ENCODE data around the gene AQP7. TPM values are rescaled to one million over a fixed set of nuclear protein-coding genes. Genes with fewer than 3 reads are reported as not detected.

The AQP7 gene
- total and polyA plus RNA-seq, 4 donors = 4.8 to 22.3 (median 14.5) TPM

DNA sequence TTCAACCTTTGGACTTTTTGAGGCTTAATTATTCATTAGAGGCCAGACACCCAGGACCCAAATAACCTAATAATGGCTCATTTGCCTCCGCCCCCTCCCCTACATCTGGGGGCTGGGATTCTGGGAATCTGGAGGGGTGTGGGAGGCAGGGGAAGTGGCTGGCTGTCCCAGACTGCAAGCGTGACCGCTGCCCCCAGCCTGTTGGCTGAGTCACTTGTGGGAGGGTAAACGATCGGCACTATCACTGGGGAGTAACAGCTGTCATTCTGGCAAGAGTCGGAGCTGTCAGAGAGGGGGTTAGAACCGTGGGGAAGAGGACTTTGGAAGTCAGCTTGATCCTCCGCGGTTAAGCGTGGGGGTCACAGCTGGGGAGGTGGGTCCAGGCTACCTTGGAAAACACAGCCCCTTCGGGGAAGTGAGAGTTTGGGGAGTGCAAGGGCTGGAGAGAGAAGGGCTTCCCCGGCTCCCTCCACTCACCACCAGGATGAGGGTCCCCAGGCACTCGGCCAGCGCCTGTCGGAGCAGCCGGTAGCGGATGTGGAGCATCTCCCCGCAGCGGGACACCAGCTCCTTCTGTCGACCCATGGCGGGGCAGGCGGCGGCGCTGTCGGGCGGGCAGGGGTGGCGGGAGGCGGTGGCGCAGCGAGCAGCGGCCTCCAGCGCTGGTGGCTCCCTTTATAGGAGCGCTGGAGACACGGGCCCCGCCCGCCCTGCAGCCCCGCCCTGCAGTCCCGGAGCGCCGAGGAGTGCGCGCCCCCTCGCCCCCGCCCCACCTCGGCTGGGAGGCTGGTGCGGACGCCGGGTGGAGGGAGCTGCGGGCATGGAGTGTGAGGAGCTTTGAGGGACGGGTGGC is 44.8 kb upstream of the AQP7 start, which contains the start of gene AQP3 (continued):
- TF ChIP-seq, protein P1, sequence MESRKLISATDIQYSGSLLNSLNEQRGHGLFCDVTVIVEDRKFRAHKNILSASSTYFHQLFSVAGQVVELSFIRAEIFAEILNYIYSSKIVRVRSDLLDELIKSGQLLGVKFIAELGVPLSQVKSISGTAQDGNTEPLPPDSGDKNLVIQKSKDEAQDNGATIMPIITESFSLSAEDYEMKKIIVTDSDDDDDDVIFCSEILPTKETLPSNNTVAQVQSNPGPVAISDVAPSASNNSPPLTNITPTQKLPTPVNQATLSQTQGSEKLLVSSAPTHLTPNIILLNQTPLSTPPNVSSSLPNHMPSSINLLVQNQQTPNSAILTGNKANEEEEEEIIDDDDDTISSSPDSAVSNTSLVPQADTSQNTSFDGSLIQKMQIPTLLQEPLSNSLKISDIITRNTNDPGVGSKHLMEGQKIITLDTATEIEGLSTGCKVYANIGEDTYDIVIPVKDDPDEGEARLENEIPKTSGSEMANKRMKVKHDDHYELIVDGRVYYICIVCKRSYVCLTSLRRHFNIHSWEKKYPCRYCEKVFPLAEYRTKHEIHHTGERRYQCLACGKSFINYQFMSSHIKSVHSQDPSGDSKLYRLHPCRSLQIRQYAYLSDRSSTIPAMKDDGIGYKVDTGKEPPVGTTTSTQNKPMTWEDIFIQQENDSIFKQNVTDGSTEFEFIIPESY (IDR thresholded peaks at IDR 0.05) = peak; percentile 94
- peak; percentile 28 to 51 for TF ChIP-seq RAD21 (IDR thresholded peaks at IDR 0.05)
- TF ChIP-seq HNF4G (IDR thresholded peaks at IDR 0.05) = peak; percentile 97
- TF ChIP-seq EGR1 (IDR thresholded peaks at IDR 0.05; ENCODE audit: low read depth in 2 of 2) = peak; percentile 94 to 95
- peak; percentile 97 to 98 for TF ChIP-seq HNF4A (conservative IDR thresholded peaks at IDR 0.05)
- peak; percentile 80 for TF ChIP-seq TAF1 (conservative IDR thresholded peaks at IDR 0.05)

DNA sequence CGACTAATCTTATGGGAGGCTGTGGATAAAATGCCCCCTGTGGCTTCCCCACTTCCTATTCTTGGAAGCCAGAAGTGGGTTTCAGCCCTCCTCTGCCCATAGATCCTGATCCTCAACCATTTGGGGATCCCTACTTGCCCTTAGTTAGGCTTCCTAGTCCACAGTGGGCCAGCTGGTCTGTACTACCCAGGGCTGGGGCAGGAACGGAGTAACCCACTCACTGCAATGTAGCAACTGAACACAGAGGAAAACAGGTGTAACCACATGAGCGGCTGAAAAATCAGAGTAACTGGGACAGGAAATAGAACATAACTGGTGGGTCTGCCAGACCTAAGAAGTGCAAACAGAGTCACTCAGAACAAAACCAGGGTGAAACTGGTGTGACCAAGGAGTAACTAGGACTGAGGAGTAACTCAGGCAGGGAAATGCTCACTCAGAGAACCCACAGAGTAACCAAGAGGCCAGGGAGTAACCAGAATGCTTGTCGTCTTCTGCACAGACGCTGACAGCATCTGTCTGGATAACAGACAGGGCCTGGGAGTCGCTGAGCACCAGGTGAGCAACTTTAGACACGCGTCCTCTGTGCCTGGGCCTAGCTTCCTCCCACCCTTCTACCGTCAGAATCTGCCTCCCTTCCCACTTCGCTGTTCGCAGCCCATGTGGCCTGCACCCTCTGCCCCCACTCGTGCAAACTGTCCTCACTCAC is 44.0 kb upstream of the AQP7 start:
- Histone ChIP-seq H3K4me1 (ENCODE audit: control insufficient read depth in 4 of 4, insufficient read depth in 4 of 4, low read length in 3 of 4) (peaks cover 12 to 44% (median 24%) of the 10 kb centered on the region in 4 donors), H3K36me3 (ENCODE audit: control insufficient read depth in 4 of 4, insufficient read depth in 3 of 4, low read depth in 1 of 4, low read length in 3 of 4) (peaks cover 9 to 18% (median 12%) of the 10 kb centered on the region in 4 donors), H3K4me3 (ENCODE audit: low read depth in 1 of 3, low read length in 3 of 3) (peak overlapping the region; percentile 61 to 74 (median 65)), H3K27ac (ENCODE audit: low read depth in 1 of 2, low read length in 2 of 2) (peak overlapping the region; percentile 95 to 96), H3K9me3 (ENCODE audit: control insufficient read depth in 4 of 4, low read length in 3 of 4) (no peaks in the 10 kb centered on the region), H3K27me3 (ENCODE audit: control insufficient read depth in 4 of 4, insufficient read depth in 4 of 4, low read length in 3 of 4) (no peaks in the 10 kb centered on the region), H3K9ac (ENCODE audit: low read depth in 1 of 2, low read length in 2 of 2) (peak overlapping the region; percentile 91 to 96)
- 19% methylated on average over 12 of the region's 12 CpGs for WGBS
- DNase-seq (ENCODE audit: low spot score) = no peak
- TF ChIP-seq RAD21 (IDR thresholded peaks at IDR 0.05) = no peak

GRCh38 chr9:33445389-33446239 is 43.2 kb upstream of the AQP7 start:
- no peak for TF ChIP-seq TAF1 (conservative IDR thresholded peaks at IDR 0.05)
- TF ChIP-seq HNF4G (IDR thresholded peaks at IDR 0.05) = no peak
- no peak for TF ChIP-seq RAD21 (IDR thresholded peaks at IDR 0.05)
- no peak for TF ChIP-seq YY1 (IDR thresholded peaks at IDR 0.05)
- peak; percentile 43 to 73 for TF ChIP-seq HNF4A (conservative IDR thresholded peaks at IDR 0.05)
- TF ChIP-seq NR2F2 (IDR thresholded peaks at IDR 0.05) = no peak
- TF ChIP-seq, protein P2, sequence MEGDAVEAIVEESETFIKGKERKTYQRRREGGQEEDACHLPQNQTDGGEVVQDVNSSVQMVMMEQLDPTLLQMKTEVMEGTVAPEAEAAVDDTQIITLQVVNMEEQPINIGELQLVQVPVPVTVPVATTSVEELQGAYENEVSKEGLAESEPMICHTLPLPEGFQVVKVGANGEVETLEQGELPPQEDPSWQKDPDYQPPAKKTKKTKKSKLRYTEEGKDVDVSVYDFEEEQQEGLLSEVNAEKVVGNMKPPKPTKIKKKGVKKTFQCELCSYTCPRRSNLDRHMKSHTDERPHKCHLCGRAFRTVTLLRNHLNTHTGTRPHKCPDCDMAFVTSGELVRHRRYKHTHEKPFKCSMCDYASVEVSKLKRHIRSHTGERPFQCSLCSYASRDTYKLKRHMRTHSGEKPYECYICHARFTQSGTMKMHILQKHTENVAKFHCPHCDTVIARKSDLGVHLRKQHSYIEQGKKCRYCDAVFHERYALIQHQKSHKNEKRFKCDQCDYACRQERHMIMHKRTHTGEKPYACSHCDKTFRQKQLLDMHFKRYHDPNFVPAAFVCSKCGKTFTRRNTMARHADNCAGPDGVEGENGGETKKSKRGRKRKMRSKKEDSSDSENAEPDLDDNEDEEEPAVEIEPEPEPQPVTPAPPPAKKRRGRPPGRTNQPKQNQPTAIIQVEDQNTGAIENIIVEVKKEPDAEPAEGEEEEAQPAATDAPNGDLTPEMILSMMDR (IDR thresholded peaks at IDR 0.05; ENCODE audit: low read depth, low read length, missing input control) = no peak
- TF ChIP-seq JUND (IDR thresholded peaks at IDR 0.05) = no peak
- TF ChIP-seq, protein P3, sequence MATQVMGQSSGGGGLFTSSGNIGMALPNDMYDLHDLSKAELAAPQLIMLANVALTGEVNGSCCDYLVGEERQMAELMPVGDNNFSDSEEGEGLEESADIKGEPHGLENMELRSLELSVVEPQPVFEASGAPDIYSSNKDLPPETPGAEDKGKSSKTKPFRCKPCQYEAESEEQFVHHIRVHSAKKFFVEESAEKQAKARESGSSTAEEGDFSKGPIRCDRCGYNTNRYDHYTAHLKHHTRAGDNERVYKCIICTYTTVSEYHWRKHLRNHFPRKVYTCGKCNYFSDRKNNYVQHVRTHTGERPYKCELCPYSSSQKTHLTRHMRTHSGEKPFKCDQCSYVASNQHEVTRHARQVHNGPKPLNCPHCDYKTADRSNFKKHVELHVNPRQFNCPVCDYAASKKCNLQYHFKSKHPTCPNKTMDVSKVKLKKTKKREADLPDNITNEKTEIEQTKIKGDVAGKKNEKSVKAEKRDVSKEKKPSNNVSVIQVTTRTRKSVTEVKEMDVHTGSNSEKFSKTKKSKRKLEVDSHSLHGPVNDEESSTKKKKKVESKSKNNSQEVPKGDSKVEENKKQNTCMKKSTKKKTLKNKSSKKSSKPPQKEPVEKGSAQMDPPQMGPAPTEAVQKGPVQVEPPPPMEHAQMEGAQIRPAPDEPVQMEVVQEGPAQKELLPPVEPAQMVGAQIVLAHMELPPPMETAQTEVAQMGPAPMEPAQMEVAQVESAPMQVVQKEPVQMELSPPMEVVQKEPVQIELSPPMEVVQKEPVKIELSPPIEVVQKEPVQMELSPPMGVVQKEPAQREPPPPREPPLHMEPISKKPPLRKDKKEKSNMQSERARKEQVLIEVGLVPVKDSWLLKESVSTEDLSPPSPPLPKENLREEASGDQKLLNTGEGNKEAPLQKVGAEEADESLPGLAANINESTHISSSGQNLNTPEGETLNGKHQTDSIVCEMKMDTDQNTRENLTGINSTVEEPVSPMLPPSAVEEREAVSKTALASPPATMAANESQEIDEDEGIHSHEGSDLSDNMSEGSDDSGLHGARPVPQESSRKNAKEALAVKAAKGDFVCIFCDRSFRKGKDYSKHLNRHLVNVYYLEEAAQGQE (IDR thresholded peaks at IDR 0.05) = no peak
- no peak for TF ChIP-seq MAX (IDR thresholded peaks at IDR 0.05)
- TF ChIP-seq, protein P4, sequence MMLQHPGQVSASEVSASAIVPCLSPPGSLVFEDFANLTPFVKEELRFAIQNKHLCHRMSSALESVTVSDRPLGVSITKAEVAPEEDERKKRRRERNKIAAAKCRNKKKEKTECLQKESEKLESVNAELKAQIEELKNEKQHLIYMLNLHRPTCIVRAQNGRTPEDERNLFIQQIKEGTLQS (IDR thresholded peaks at IDR 0.05) = no peak
- no peak for TF ChIP-seq SP1 (IDR thresholded peaks at IDR 0.05)
- no peak for TF ChIP-seq EGR1 (IDR thresholded peaks at IDR 0.05; ENCODE audit: low read depth in 2 of 2)
- TF ChIP-seq FOXA2 (IDR thresholded peaks at IDR 0.05) = no peak
- TF ChIP-seq GABPA (IDR thresholded peaks at IDR 0.05 in 1 of 2, conservative IDR thresholded peaks at IDR 0.05 in 1 of 2) = no peak
- TF ChIP-seq RXRA (IDR thresholded peaks at IDR 0.05) = peak; percentile 34 to 66
- TF ChIP-seq FOXA1 (IDR thresholded peaks at IDR 0.05) = no peak
- peak overlapping the region; percentile 61 to 74 (median 65) for H3K4me3 ChIP-seq (ENCODE audit: low read depth in 1 of 3, low read length in 3 of 3)
- no peaks in the 10 kb centered on the region for H3K9me3 ChIP-seq (ENCODE audit: control insufficient read depth in 4 of 4, low read length in 3 of 4)
- peak; percentile 51 for DNase-seq (ENCODE audit: low spot score)
- peaks cover 12 to 44% (median 24%) of the 10 kb centered on the region in 4 donors for H3K4me1 ChIP-seq (ENCODE audit: control insufficient read depth in 4 of 4, insufficient read depth in 4 of 4, low read length in 3 of 4)
- peaks cover 12 to 20% (median 15%) of the 10 kb centered on the region in 4 donors for H3K36me3 ChIP-seq (ENCODE audit: control insufficient read depth in 4 of 4, insufficient read depth in 3 of 4, low read depth in 1 of 4, low read length in 3 of 4)
- H3K27ac ChIP-seq (ENCODE audit: low read depth in 1 of 2, low read length in 2 of 2) = peak overlapping the region; percentile 95 to 96
- whole genome bisulfite sequencing = 33% methylated on average over 11 of the region's 11 CpGs
- peak overlapping the region; percentile 91 to 96 for H3K9ac ChIP-seq (ENCODE audit: low read depth in 1 of 2, low read length in 2 of 2)
- H3K27me3 ChIP-seq (ENCODE audit: control insufficient read depth in 4 of 4, insufficient read depth in 4 of 4, low read length in 3 of 4) = no peaks in the 10 kb centered on the region

All from liver (tissue), 9 donors.